ENCODE results near the gene ZDHHC1.
"Not testable (repeated sequence)": the region's sequence is repeated elsewhere in the genome, so short reads cannot be mapped to it uniquely, and the experiment has no call there.

The ZDHHC1 gene

DNA sequence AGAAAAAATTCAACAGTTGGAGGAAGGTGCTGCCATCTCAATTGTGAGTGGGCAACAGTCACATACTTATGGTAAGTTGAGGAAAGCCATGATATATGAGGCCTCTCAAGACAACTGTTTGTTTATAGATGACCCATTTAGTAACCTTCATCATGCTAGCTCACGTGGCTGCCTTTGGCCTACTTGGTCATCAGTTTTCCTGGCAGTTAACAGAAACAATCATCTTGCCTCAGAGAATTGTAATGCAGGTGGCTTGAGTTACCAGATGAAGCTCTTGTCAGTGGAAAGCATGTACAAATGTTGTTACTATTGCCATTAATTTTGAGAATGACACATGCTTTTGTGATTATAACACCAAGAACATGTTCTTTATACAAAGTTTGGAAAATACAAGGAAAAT lies 37.6 kb downstream of the ZDHHC1 start:
- ATAC-seq = no peak
- TF ChIP-seq PATZ1 (CRISPR knock-in tag; IDR thresholded peaks at IDR 0.05; ENCODE audit: borderline replicate concordance) (no peak), ZNF70 (CRISPR knock-in tag; IDR thresholded peaks at IDR 0.05) (no peak), POU6F1 (CRISPR knock-in tag; IDR thresholded peaks at IDR 0.05; ENCODE audit: borderline replicate concordance, low read depth) (no peak), TCF4 (CRISPR knock-in tag; IDR thresholded peaks at IDR 0.05; ENCODE audit: borderline replicate concordance) (no peak), ZFP30 (CRISPR knock-in tag; IDR thresholded peaks at IDR 0.05) (no peak), ARNTL (CRISPR knock-in tag; IDR thresholded peaks at IDR 0.05; ENCODE audit: borderline replicate concordance, low read depth) (no peak), BACH2 (CRISPR knock-in tag; IDR thresholded peaks at IDR 0.05; ENCODE audit: borderline replicate concordance) (no peak)

GRCh38 chr16:67376012-67376411 lies 40.3 kb downstream of the ZDHHC1 start:
- ATAC-seq = not testable (repeated sequence)

DNA sequence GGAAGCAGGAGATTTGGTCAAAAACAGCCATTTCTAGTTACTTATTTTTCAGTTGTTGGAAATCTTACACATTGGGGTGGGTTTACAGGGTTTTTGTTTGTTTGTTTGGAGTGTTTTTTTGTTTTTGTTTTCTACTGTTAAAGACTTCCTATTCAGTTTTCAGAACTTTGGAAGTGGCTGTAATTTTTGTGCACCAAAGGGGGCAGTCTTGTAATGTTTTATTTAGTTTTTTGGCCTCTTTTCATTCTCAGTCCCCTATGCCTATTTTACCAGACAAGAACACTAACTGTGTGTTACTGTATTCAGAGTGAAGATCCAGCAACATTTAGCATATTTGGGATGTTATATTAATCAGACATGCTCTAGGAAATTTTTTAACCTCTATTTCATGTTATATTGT lies 43.6 kb downstream of the ZDHHC1 start:
- ATAC-seq = peak; percentile 78
- TF ChIP-seq TSHZ2 (CRISPR knock-in tag; IDR thresholded peaks at IDR 0.05) = no peak
- TF ChIP-seq ZNF565 (CRISPR knock-in tag; conservative IDR thresholded peaks at IDR 0.05; ENCODE audit: low read depth) = no peak

DNA sequence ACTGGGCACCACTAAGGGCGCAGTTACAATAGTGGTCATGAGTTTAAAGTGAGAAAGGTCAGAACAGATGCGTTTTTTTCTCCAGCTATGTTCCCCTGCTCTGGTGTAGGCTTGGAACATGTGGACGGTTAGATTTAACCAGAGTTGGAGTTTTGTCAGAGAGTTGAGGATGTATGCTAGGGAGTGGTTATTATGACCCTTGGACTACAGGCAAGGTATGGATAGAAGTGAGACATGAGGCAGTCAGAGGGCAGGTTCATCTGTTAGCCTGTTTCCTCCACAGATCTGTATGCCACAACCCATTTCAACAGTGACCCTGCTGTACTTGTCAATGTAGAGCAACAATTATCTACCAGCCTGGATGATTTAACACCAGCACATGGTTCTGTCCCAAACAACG lies 45.6 kb downstream of the ZDHHC1 start:
- ATAC-seq = no peak
- TF ChIP-seq ESRRG (CRISPR knock-in tag; IDR thresholded peaks at IDR 0.05) (no peak), ZNF8 (CRISPR knock-in tag; IDR thresholded peaks at IDR 0.05) (no peak), TCF4 (CRISPR knock-in tag; IDR thresholded peaks at IDR 0.05; ENCODE audit: borderline replicate concordance) (no peak), TOX (CRISPR knock-in tag; IDR thresholded peaks at IDR 0.05; ENCODE audit: borderline replicate concordance) (no peak), PPARA (CRISPR knock-in tag; IDR thresholded peaks at IDR 0.05; ENCODE audit: borderline replicate concordance) (no peak), ZFP3 (CRISPR knock-in tag; IDR thresholded peaks at IDR 0.05) (no peak)

GRCh38 chr16:67364600-67365235 lies 51.6 kb downstream of the ZDHHC1 start:
- no peak for ATAC-seq
- TF ChIP-seq CSRNP3 (CRISPR knock-in tag; IDR thresholded peaks at IDR 0.05) = no peak
- TF ChIP-seq ARNTL (CRISPR knock-in tag; IDR thresholded peaks at IDR 0.05; ENCODE audit: borderline replicate concordance, low read depth) = no peak
- no peak for TF ChIP-seq TSHZ2 (CRISPR knock-in tag; IDR thresholded peaks at IDR 0.05)
- no peak for TF ChIP-seq ISL1 (CRISPR knock-in tag; IDR thresholded peaks at IDR 0.05)
- TF ChIP-seq RARB (CRISPR knock-in tag; IDR thresholded peaks at IDR 0.05) = no peak
- no peak for TF ChIP-seq ZNF8 (CRISPR knock-in tag; IDR thresholded peaks at IDR 0.05)
- TF ChIP-seq GLIS3 (CRISPR knock-in tag; IDR thresholded peaks at IDR 0.05) = no peak
- TF ChIP-seq CSDC2 (CRISPR knock-in tag; IDR thresholded peaks at IDR 0.05) = no peak
- no peak for TF ChIP-seq ZFP30 (CRISPR knock-in tag; IDR thresholded peaks at IDR 0.05)
- TF ChIP-seq, protein P1, sequence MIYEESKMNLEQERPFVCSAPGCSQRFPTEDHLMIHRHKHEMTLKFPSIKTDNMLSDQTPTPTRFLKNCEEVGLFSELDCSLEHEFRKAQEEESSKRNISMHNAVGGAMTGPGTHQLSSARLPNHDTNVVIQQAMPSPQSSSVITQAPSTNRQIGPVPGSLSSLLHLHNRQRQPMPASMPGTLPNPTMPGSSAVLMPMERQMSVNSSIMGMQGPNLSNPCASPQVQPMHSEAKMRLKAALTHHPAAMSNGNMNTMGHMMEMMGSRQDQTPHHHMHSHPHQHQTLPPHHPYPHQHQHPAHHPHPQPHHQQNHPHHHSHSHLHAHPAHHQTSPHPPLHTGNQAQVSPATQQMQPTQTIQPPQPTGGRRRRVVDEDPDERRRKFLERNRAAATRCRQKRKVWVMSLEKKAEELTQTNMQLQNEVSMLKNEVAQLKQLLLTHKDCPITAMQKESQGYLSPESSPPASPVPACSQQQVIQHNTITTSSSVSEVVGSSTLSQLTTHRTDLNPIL (CRISPR knock-in tag; IDR thresholded peaks at IDR 0.05; ENCODE audit: low read depth) = no peak
- no peak for TF ChIP-seq SNAI2 (CRISPR knock-in tag; IDR thresholded peaks at IDR 0.05)
- no peak for TF ChIP-seq PATZ1 (CRISPR knock-in tag; IDR thresholded peaks at IDR 0.05; ENCODE audit: borderline replicate concordance)

All from SK-N-SH treated with all-trans-retinoic acid at 6 μM for 48 hours (cell line).